HG03064 (cell line): ENCODE data around the gene FIZ1.
"Not testable (repeated sequence)": the region's sequence is repeated elsewhere in the genome, so short reads cannot be mapped to it uniquely, and the experiment has no call there.

ENCODE experiments used
- ATAC-seq: cut with Tn5 transposase; IDR thresholded peaks from one replicate; pipeline ENCODE4 v1.9.1; 2021; ENCODE audit warnings: low read depth; ENCODE audit not compliant: unreplicated experiment

FIZ1 gene

DNA sequence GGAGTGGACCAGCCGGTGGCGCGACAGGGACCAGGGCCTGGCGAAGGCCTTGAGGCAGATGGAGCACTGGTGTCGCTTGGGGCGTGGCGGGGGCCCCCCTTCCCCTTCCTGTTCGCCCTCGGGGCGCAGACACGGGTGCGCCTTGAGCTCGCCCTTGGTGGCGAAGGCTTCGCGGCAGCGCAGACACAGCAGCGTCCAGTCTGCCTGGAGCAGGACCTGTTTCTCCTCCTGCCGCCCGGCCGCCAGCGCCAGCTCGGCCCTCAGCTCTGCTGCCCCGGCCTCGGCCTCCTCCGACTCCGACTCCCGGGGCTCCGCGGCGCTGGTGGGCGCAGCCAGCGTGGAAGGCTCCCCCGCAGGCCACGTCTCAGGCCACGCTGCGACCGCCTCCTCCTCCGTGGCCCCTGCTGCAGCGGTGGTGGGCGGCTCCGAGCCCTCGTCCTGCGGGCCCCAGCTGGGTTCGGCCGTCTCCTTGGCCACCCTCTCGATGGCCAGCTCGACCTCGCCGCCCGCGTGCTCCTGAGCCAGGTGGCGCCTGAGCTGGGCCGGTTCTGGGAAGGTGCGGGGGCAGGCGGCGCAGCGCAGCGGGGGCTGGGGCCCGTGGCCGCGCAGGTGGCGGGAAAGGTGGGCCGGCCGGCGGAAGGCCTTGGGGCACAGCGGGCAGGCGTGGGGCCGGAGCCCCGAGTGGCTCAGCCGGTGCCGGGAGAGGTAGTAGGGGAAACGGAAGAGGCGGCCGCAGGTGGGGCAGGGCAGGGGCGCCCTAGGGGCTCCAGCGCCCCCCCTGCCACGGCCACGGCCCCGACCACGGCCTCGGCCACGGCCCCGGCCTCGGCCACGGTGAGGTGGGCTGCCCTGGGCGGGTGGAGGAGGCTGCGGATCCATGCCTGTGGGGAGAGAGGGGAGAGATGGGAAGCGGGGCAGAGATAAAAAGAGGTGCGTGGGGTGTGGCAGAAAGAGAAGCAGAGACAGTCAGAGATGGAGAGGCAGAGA lies 20.3 kb downstream of the FIZ1 start:
- no peak for ATAC-seq

DNA sequence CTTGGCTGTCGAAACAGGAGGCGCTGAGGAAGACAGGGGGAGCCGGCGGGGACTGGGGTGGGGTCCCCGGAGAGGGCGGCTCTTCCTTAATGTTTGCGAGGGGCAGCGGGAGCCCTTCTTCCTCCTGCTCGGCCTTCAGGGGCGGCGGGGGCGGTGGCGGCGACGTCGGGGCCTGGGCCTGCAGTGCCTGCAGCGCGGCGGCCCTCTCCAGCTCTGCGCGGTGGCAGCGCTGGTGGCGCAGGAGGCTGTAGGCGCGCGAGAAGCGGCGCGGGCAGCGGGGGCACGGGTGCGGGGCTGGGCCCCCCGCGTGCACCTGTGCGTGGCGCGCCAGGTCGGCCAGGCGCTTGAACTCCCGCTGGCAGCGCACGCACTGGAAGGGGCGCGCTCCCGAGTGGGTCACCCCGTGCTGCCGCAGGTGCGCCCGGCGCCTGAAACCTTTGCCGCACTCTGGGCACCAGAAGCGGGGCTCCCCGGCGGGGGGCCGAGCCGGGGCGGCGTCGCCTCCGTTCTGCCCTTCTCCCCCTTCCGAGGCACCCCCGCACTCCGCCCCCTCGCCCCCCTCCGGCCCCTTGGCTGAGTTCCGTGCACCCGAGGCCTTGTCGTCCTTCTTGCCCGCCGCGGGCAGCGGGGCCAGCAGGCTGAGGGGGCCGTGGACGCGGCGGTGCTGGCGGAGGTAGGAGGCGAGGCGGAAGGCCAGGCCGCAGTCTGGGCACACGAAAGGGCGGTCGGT lies 21.1 kb downstream of the FIZ1 start:
- no peak for ATAC-seq

DNA sequence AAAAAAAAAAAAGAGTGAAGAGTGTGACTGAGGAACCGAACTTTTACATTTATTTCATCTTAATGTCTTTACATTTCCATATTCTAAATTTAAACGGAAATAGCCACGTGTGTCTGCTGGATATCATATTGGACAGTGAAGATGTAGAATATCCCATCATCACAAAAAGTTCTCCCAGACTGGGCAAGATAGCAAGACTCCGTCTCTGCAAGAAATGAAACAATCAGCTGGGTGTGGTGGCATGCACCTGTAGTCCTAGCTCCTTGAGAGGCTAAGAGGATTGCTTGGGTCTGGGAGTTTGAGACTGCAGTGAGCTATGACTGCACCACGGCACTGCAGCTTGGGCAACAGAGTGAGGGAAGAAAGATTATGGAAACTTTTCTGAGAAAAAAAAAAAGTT lies 22.6 kb downstream of the FIZ1 start:
- no peak for ATAC-seq

DNA sequence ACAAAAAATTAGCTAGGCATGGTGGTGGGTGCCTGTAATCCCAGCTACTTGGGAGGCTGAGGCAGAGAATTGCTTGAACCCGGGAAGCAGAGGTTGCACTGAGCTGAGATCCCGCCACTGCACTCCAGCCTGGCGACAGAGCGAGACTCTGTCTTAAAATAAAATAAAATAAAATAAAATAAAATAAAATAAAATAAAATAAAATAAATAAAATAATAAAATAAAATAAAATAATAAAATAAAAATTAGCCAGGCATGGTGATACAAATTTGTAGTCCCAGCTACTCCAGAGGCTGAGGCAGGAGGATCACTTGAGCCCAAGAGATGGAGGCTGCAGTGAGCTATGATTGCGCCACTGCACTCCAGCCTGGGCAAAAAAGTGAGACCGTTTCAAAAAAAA lies 25.4 kb downstream of the FIZ1 start:
- not testable (repeated sequence) for ATAC-seq

DNA sequence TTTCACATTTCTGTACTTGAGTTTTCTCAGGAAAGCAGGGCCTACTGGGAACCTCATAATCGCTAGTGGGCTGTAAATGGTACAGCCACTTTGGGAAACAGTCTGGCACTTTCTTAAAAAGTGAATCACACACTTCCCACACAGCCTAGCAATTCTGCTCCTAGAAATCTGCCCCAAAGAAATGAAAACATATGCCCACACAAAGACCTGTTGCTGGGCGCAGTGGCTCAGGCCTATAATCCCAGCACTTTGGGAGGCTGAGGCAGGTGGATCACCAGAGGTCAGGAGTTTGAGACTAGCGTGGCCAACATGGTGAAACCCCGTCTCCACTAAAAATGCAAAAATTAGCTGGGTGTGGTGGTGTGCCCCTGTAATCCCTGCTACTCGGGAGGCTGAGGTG lies 29.8 kb downstream of the FIZ1 start:
- ATAC-seq = not testable (repeated sequence)

DNA sequence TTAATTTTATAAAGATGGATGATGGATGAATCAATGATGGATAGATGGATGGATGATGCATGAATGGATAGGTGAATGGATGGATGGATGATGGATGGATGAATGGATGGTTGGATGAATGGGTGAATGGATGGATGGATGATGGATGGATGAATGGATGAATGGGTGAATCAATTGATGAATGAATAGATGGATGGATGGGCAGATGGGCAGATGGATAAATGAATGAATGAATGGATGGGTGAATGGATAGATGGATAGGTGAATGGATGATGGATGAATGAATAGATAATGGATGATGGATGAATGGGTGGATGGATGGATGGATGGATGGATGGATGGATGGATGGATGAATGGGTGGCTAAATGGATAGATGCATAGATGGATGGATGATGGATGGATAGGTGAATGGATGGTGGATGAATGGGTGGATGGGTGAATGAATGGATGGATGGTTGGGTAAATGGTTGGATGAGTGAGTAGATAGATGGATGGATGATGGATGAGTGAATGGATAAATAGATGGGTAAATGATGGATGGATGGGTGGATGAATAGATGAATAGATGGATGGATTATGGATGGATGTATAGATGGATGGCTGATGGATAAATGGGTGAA lies 31.5 kb downstream of the FIZ1 start:
- ATAC-seq = no peak

DNA sequence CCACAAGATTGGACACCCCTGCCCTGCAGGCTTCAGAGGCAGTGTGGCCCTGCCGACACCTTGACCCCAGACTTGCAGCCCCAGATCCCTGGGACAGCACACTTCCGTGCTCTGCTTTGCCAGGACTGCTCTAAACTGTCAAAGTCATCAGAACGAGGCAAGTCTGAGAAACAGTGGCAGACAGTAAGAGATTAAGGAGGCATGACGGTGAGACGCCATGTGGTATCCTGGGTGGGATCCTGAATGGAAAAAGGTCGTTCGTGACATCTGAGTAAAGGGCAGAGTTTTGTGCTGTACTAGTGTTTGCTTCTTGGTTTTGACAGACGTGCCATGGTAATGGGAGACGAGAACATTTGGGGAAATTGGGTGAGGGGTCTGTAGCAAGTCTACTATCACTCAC lies 32.5 kb downstream of the FIZ1 start:
- ATAC-seq = no peak

DNA sequence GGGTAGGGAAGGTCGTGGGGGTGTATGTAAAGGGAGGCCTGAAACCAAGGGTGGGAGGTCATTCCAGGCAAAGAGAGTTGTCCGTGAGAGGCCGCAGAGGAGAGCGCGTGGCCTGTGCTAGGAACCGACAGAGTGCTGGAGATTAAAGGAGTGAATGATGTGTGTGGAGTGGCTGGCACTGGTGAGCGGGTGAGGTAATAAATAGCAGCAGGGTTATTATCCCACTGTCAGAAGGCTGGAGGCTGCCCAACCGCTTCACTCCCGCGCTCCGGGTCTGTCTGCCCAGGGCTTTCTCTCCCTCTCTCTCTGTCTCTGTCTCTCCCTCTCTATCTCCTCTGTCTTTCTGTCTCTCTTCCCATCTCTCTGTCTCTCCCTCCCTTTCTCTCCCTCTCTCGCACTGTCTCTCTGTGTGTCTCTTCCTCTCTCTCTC lies 36.0 kb downstream of the FIZ1 start:
- no peak for ATAC-seq

DNA sequence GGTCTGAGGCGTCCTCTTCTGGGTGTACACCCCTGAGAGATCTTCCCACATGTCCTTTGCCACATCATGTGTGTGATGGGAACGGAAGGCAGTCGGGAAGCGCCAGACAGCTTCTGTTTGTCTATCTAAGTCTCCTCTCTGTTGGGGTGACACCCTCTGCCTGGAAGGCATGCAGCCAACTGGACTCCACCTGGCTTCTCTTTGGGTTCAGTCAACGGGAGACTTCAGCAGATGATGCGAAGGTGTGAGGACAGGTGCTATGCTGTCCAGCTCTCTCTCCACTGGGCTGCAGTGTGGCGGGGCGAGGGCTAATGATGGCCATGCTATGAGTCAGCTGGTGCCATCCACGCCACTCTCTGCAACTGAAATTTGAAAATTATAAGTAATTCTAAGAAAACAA lies 39.6 kb downstream of the FIZ1 start:
- no peak for ATAC-seq

DNA sequence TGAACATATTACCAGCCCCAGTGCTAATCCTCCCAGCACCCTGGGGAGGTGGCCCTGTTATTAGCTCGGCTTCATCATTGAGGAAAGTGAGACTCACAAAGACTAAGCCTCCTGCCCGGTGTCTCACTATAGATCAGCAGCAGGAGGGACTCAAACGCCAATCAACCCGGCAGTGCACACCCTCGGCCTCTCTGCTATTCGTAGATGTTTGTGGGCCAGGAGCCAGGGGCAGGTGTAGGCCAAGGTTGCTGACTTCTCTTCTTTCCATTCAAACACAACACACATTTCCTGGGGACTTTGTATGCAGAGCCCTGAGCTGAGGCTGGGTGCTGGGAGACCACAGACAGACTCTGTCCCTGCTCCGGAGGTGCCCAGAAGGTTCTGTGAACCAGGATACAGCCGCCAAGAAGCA lies 44.6 kb downstream of the FIZ1 start:
- ATAC-seq = no peak

DNA sequence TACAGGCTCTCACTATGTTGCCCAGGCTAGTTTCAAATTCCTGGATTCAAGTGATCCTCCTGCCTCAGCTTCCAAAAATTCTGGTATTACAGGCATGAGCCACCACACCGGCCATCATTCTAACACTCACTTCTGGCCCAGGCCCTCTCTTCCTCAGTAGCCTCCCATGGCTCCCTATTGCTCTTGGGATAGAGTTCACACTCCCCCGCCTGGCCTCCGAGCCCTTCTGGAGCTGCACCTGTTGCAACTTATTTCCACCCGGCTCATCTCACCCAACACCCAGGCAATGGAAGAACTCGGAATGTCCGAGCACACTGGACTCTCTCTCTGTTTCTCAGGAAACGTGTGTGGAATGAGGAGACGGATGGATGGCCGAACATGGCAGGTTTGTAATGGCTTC lies 45.0 kb downstream of the FIZ1 start:
- ATAC-seq = no peak

DNA sequence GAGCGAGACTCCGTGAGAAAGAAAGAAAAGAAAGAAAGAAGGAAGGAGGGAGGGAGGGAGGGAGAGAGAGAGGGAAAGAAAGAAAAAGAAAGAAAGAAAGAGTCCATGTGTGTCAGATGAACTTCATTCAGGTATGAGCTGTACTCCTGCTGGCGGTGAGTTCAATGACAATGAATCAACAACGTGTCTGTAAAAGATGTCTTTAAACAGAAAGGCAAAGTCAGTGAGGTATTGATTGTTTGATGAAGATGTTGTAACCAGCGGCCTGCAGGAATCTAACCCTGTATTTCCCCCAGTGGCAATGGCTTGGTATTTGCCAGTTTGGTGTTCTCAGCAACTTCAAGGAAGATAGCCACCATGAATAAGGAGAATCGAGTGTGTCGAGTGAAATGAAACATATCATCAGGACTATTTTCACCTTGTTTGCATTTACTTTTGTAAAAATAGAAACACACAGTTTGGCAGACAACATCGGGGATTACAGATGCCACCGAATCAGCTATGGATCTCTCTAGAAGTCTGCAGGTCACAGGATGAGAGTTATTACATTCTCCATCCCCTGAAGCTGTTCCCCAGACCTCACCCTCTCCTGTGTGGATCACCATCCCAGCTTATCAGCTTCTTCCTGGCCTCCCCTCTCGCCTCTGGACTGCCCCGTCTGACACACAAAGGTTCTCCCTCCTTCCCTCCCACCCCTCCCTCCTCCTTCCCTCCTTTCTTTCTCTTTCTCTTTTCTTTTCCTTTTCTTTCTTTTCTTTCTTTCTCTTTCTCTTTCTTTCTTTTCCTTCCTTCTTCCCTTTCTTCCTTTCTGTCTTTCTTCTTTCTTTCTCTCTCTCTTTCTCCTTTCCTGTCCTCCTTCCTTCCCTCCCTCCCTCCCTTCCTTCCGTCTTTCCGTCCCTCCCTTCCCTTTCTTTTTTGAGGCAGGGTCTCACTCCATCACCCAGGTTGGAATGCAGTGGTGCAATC lies 45.8 kb downstream of the FIZ1 start:
- ATAC-seq = no peak

DNA sequence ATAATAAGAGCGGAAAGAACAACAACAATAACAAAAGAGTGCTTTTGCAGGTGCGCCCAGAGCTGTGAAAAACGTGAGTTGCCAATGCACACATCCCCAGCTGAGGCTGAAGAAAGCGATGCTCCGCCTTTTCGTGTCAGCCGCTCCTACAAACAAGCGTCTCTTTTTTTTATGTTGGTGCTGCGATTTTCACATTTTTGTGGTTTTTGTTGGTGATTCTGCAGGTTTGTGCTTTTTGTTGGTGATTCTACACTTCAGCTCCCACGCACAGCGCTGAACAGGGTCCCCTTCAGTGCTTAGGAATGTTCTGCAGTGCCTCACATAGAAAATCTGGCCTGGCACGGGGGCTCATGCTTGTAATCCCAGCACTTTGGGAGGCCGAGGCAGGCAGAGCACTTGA lies 46.7 kb downstream of the FIZ1 start:
- ATAC-seq = no peak

DNA sequence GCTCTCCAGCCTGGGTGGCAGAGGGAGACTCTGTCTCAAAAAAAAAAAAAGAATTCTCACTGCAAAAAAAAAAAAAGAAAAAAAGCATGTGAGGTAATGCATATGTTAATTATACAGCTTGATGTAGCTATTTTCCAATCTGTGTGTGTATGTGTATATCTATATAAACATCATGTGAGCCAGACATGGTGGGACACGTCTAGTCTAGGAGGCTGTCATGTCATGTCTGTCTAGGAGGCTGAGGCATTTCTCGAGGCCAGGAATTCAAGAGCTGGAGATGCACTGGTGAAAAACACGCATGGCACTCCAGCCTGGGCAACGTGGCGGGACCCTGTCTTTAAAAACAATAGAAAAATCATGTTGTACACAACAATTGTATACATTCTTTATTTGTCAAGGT lies 47.1 kb downstream of the FIZ1 start:
- ATAC-seq = no peak

DNA sequence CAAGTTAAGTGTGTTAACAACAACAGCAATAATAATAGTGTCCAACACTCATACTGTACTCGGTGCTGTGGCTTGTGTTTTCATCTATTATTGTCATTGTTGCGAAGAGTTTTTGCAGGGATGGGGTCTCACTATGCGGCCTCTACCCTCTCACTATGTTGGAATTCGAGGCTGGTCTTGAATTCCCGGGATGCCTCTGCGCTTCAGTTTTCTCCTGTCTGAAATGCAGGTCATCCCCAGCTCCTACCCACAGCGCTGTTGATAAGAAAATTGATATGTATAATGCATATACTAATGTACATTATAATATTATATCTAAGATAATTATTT lies 49.0 kb downstream of the FIZ1 start:
- ATAC-seq = no peak

DNA sequence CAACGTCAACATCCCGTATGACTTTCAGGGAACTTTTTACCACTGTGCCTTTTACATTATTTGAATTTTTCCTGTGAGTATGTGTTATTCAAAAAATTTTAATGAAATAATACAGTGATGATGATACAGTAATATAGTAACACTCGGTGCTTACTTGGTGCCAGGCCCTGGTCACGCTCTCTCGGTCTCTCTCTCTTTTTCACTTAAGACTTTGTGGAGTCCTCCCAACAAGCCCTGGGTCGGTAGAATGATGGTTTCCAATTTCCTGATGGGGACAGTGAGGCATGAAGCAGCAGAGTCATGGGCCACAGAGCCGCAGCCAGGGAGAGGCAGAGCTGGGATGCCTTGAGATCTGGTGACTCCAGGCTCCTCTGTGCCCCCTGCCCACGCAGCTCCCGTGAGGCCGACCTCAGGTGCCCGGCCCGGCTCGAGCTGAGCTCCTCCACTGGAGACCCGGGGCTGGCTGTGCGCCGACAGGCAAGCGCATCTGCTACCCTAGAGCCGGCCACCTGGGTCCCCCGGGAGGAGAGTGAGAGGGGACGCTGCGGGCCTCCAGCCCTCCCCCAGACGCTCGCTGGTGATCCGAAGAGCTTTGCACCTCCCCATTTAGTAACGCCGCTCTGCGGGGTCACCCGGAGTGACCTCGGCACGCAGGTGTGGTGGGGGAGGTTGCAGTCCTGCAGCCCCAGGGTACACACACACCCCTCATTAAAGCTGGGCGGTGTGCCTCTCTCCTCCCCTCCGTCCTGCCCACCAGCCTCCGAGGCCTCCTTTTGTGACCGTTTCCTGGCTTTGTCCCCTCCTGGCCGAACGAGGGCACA lies 49.6 kb downstream of the FIZ1 start:
- no peak for ATAC-seq

DNA sequence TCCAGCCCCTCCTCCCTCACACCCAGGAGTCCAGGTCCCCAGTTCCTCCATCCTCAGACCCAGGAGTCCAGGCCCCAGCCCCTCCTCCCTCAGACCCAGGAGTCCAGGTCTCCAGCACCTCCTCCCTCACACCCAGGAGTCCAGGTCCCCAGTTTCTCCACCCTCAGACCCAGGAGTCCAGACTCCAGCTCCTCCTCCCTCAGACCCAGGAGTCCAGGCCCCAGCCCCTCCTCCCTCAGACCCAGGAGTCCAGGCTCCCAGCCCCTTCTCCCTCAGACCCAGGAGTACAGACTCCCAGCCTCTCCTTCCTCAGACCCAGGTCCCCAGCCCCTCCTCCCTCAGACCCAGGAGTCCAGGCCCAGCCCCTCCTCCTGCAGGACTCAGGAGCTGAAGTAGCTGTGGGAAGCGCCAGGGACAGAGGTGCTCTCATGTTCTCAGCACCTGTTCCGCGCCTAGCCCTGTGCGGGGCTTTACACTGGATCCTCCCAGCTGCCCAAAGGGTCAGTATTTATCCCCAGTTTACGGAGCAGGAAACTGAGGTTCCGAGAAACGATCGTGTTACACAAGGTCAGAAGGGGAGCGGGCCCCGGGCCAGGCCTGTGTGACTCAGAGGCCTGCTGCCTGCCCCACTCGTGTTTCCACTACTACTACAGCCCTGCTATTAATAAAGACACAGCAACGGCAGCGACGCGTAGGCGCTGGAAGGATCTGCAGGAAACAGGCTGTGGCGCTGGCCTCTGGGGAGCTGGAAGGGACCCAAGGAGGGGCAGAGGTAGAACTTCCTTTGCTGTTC lies 52.3 kb downstream of the FIZ1 start:
- no peak for ATAC-seq

DNA sequence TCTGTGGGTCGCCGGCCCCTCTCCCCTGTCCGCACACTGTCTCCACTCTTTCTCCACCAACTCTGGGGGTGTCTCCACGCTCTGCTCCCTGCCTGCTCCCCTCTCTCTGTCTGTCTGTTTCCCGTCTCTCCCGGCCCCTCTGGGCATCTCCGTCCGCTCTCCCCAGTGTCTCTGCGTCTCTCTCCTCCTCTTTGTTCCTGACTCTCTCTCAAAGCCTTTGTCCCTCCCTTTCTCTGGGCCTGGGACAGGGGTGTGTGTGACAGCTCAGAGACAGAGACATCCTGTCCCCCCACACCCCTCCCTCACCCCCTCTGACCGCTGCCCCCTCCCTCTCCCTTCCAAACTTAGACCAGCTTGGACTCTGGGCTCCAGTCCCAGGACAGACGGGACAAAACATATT lies 53.3 kb downstream of the FIZ1 start:
- ATAC-seq = no peak

DNA sequence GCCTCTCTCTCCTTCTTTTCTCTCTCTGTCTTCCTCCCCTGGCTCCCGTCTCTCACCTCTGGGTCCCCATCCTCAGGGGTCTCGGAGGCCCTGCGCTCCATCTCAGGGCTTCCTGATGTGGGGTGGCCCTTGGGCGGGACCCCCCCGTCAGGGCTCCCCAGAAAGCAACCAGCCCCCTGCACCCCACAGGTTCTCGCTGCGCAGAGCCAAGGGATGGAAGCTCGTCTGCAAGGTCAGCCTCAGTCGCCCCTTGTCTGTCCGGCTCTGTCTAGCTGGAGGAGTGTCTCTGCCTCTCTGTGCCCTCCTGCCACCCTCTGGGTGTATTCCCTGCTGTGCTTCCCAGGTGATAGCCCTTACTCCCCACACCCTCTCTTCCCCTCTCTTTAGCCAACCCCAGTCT lies 53.9 kb downstream of the FIZ1 start, which contains the start of gene SBK3:
Gene SBK3 (minus strand): TSS at position 101 of the 400 bp plus-strand sequence. CDS start 0 bp downstream, at position 101.
- ATAC-seq = no peak
